GM19328 (cell line): ENCODE results near the gene MARK1.
A peak's percentile ranks its signal among the peaks of the same experiment; 100 is the strongest.

Experiments used
- ATAC-seq: cut with Tn5 transposase; IDR thresholded peaks from one replicate; pipeline ENCODE4 v1.9.1; 2021; ENCODE audit warnings: mild to moderate bottlenecking, moderate library complexity; ENCODE audit not compliant: unreplicated experiment

Gene MARK1

GRCh38 chr1:220687809-220688208 is 159.9 kb downstream of the MARK1 start:
- no peak for ATAC-seq

GRCh38 chr1:220689666-220690065 is 161.7 kb downstream of the MARK1 start:
- ATAC-seq = no peak

- ATAC-seq = peak; percentile 94
These were observed 162.5 kb downstream of the MARK1 start, which contains the start of gene C1orf115 for GRCh38 chr1:220690140-220691052. Gene C1orf115 (plus strand): TSS chr1:220690363. CDS start chr1:220690403, 40 bp downstream.

- no peak for ATAC-seq
These were observed 163.2 kb downstream of the MARK1 start for GRCh38 chr1:220691053-220691684.

- ATAC-seq = no peak
These were observed 164.7 kb downstream of the MARK1 start for GRCh38 chr1:220692436-220693228.

GRCh38 chr1:220694866-220695382 is 167.0 kb downstream of the MARK1 start:
- ATAC-seq = no peak

GRCh38 chr1:220695426-220695825 is 167.5 kb downstream of the MARK1 start:
- ATAC-seq = no peak

- no peak for ATAC-seq
These were observed 168.4 kb downstream of the MARK1 start for GRCh38 chr1:220696226-220696862.

- no peak for ATAC-seq
These were observed 168.9 kb downstream of the MARK1 start for GRCh38 chr1:220696863-220697231.

- no peak for ATAC-seq
These were observed 169.4 kb downstream of the MARK1 start for GRCh38 chr1:220697326-220697725.

GRCh38 chr1:220698607-220699016 is 170.7 kb downstream of the MARK1 start:
- no peak for ATAC-seq

- ATAC-seq = no peak
These were observed 171.1 kb downstream of the MARK1 start for GRCh38 chr1:220699044-220699443.

GRCh38 chr1:220700556-220701179 is 172.7 kb downstream of the MARK1 start:
- ATAC-seq = no peak

GRCh38 chr1:220701974-220702373 is 174.0 kb downstream of the MARK1 start:
- no peak for ATAC-seq

GRCh38 chr1:220702733-220703270 is 174.9 kb downstream of the MARK1 start:
- ATAC-seq = no peak

- no peak for ATAC-seq
These were observed 175.4 kb downstream of the MARK1 start for GRCh38 chr1:220703305-220703704.

GRCh38 chr1:220705782-220706181 is 177.8 kb downstream of the MARK1 start:
- no peak for ATAC-seq

GRCh38 chr1:220706480-220706879 is 178.5 kb downstream of the MARK1 start:
- no peak for ATAC-seq

- no peak for ATAC-seq
These were observed 179.2 kb downstream of the MARK1 start for GRCh38 chr1:220707160-220707559.

- ATAC-seq = no peak
These were observed 180.3 kb downstream of the MARK1 start for GRCh38 chr1:220708244-220708643.
